Stomach (tissue), 4 donors: ENCODE measurements around the gene DCLK2.

ENCODE experiments used
- CTCF ChIP-seq, 7 experiments: fragments of 450-650 bp in 4 of 7; fragments of 200-600 bp in 3 of 7; sonication (generic) in 3 of 7; IDR thresholded peaks; one replicate each; pipeline ENCODE4 v1.5.1; 2016 to 2019; ENCODE audit warnings: antibody characterized with exemption in 7 of 7, control low read depth in 2 of 7, mild to moderate bottlenecking in 1 of 7
- EP300 ChIP-seq: sonication (generic); formaldehyde crosslinking; IDR thresholded peaks from one replicate; pipeline ENCODE4 v1.6.1; 2017; ENCODE audit warnings: antibody characterized with exemption

DNA sequence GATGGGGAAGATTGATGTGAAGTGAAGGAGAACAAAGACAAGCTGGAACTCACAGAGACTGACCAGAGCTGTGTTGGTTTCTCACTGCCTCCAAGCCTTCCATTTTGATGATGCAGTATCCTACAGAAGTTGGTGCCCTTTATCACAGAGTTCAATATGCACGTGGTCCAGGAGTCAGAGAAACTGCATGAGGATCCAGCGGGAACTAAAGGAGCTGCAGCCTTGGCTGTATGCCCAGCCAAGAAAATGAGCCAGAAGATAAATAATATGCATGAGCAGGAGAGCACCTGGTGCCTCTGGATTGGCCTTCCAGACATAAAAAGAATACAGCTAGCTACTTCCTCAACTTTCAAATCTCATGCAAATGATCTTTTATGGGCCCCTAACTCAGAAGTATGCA lies 44.3 kb upstream of the DCLK2 start:
- no peak for TF ChIP-seq CTCF (IDR thresholded peaks at IDR 0.05)
- TF ChIP-seq EP300 = no peak
